GM13977 (cell line): ENCODE measurements around the gene RPRD1B.
A peak's percentile ranks its signal among the peaks of the same experiment; 100 is the strongest.

Experiments used
- DNase-seq: peaks from one replicate; pipeline ENCODE4 v3.0.0; 2012; ENCODE audit warnings: low spot score
- CTCF ChIP-seq: IDR thresholded peaks from 2 replicates; pipeline ENCODE4 v1.5.1; 2012; ENCODE audit warnings: mild to moderate bottlenecking, control low read depth; ENCODE audit not compliant: insufficient read depth; ENCODE audit errors: extremely low read depth, missing control alignments
- in situ Hi-C: fragments of 300-500 bp; cut with MboI; formaldehyde crosslinking; loops from one replicate; pipeline ENCODE4 v1.12.0; 2022; ENCODE audit warnings: low sequenced_read_pairs, low pct_unique_long_range_greater_than_20kb, mixed read lengths, inconsistent platforms; ENCODE audit not compliant: unreplicated experiment

RPRD1B gene

GRCh38 chr20:38023181-38024001 is 10.2 kb upstream of the RPRD1B start:
- DNase-seq = no peak
- TF ChIP-seq CTCF = no peak
- in situ Hi-C loops = no loop called here

- DNase-seq = no peak
- in situ Hi-C loops = no loop called here
- no peak for TF ChIP-seq CTCF
Observed at GRCh38 chr20:38024496-38024895, 9.1 kb upstream of the RPRD1B start.

- TF ChIP-seq CTCF = no peak
- in situ Hi-C loops = no loop called here
- DNase-seq = no peak
Observed at GRCh38 chr20:38029453-38029852, 4.1 kb upstream of the RPRD1B start.

GRCh38 chr20:38031957-38032356 is 1.6 kb upstream of the RPRD1B start:
- in situ Hi-C loops = no loop called here
- no peak for DNase-seq
- TF ChIP-seq CTCF = no peak

- TF ChIP-seq CTCF = no peak
- in situ Hi-C loops = no loop called here
- DNase-seq = peak; percentile 74
Observed at GRCh38 chr20:38032585-38033329, 789 bp upstream of the RPRD1B start.

GRCh38 chr20:38034108-38034649 is 633 bp downstream of the RPRD1B start:
- in situ Hi-C loops = no loop called here
- DNase-seq = no peak
- TF ChIP-seq CTCF = no peak
